ENCODE results near the gene SFXN1. TPM values are rescaled to one million over a fixed set of nuclear protein-coding genes. Genes with fewer than 3 reads are reported as not detected.

SFXN1 gene
- total and polyA plus RNA-seq, 2 of the 4 experiments (the other 2 are of a cell fraction): 131 to 410 TPM

DNA sequence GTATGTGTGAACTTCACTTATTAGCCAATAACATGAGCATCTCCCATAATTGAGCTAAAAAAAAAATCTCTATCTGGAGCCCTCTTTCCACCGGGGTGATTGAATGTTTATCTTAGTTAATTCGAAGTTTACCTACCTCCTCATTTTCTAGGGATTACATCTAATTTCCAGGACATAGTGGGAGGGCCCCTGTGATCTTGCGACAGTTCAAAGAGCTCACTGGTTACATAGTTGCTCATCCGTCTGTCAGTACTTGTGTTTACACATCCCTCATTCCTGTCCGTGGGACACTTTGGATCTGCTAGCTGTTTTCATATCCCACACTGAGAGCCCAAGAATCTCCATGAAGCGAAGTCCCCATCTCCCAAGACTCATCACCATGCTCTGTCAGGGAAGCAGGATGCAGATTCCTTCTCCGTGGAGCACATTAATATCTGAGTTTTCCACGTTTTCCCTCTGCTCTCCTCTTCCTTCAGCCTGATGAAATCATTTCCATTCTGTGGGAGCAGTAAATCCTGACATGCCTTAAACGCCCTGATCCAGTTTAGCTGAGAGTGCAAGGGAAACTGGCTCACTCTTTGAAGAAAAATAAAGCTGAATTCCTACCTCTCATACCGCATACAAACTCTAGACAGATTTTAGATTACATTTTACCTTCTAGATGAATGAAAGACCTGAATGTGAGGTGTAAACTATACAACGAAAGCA, 10.2 kb upstream of the SFXN1 start:
- peak; percentile 15; the same call in 1 of the 2 replicates for ATAC-seq (ENCODE audit: low read depth)
- no peak overlapping the region for H2BK15ac ChIP-seq (ENCODE audit: low read depth, low read length)
- POLR2A ChIA-PET (ENCODE audit: unreplicated experiment): no interaction called here

More for the DNA sequence above, 10.2 kb upstream of the SFXN1 start:
- no TSS peak for BruUV-seq (replicated peaks)
- H3K18ac ChIP-seq (ENCODE audit: low read depth, low read length): no peak overlapping the region
- no peak overlapping the region for H2AFZ ChIP-seq (replicated peaks; ENCODE audit: low read length, poor library complexity)
- H3K4me3 ChIP-seq (ENCODE audit: insufficient read depth, low read depth, low read length): no peak overlapping the region
- H3K4ac ChIP-seq (ENCODE audit: low read depth, low read length): no peak overlapping the region
- in situ Hi-C loops (cut with MboI; ENCODE audit: low sequenced_read_pairs) (no loop called here), dilution Hi-C loops (cut with HindIII; ENCODE audit: low sequenced_read_pairs, unreplicated experiment) (no loop called here), intact Hi-C loops (cut with micrococcal nuclease) (no loop called here)
- H3K36me3 ChIP-seq (ENCODE audit: control insufficient read depth, insufficient read depth, low read length): no peaks in the 10 kb centered on the region
- WGBS, 2 experiments (ENCODE audit: extremely low coverage in 2 of 2, insufficient read length in 1 of 2): no CpG with 5 or more reads among the region's 11 CpGs
- H3K4me2 ChIP-seq (ENCODE audit: low read depth, low read length): no peak overlapping the region
- no peak overlapping the region for H3K56ac ChIP-seq (ENCODE audit: extremely low read depth, insufficient read depth, low read length)
- H2AK5ac ChIP-seq (ENCODE audit: low read depth, low read length): no peak overlapping the region
- H3K4me1 ChIP-seq (ENCODE audit: control insufficient read depth, insufficient read depth, low read length): peaks cover 2% of the 10 kb centered on the region; the same call in 1 of the 2 replicates
- no peak overlapping the region; the same call in 1 of the 2 replicates for H4K5ac ChIP-seq (ENCODE audit: low read depth, low read length)
- H2BK20ac ChIP-seq (ENCODE audit: low read depth, low read length): no peak overlapping the region
- no peak overlapping the region for H3K14ac ChIP-seq (replicated peaks; ENCODE audit: low read depth, low read length)
- no peak overlapping the region for H4K8ac ChIP-seq (ENCODE audit: low read depth in 2 of 2, low read length in 2 of 2)
- no peak for TF ChIP-seq BHLHE40 (IDR thresholded peaks at IDR 0.05; ENCODE audit: low read depth, low read length)
- no peaks in the 10 kb centered on the region for H3K9me3 ChIP-seq (ENCODE audit: control insufficient read depth, insufficient read depth, low read length)
- no peaks in the 10 kb centered on the region for H3K9me1 ChIP-seq (ENCODE audit: insufficient read depth, low read length)
- CTCF ChIA-PET: interaction anchor here (0.5 kb wide), 1 partner anchor 558 kb away, joined by 6 read pairs; no protein-coding TSS in a partner anchor
- H2BK5ac ChIP-seq (ENCODE audit: low read depth, low read length, poor library complexity, severe bottlenecking): no peak overlapping the region
- no peaks in the 10 kb centered on the region for H3K79me1 ChIP-seq (ENCODE audit: low read depth in 1 of 2, low read length in 2 of 2)
- H3K27ac ChIP-seq (ENCODE audit: insufficient read depth, low read length): no peak overlapping the region
- H3K23ac ChIP-seq (ENCODE audit: low read depth, low read length): peak overlapping the region; percentile 2; the same call in 1 of the 2 replicates
- H2AK9ac ChIP-seq (replicated peaks; ENCODE audit: low read depth, low read length, poor library complexity): no peak overlapping the region
- no peak overlapping the region for H2BK120ac ChIP-seq (ENCODE audit: low read depth, low read length)
- no peak overlapping the region for H4K91ac ChIP-seq (ENCODE audit: insufficient read depth, low read depth, low read length)
- H4K20me1 ChIP-seq (ENCODE audit: insufficient read depth, low read length): no peaks in the 10 kb centered on the region
- peaks cover 4% of the 10 kb centered on the region; the same call in 1 of the 2 replicates for H3K27me3 ChIP-seq (ENCODE audit: control insufficient read depth, insufficient read depth, low read length)
- H3K9ac ChIP-seq (ENCODE audit: low read depth, low read length): no peak overlapping the region
- no peak for DNase-seq
